GM23338 (cell line): ENCODE data around the gene PPID.

ENCODE experiments used
- EZH2 ChIP-seq: fragments of 200-600 bp; sonication (generic); IDR thresholded peaks from one replicate; pipeline ENCODE4 v1.8.0; 2017; ENCODE audit warnings: antibody characterized with exemption, mild to moderate bottlenecking, low read depth; ENCODE audit not compliant: unreplicated experiment
- JUNB ChIP-seq: IDR thresholded peaks from one replicate; pipeline ENCODE4 v1.6.1; 2016; ENCODE audit warnings: antibody characterized with exemption; ENCODE audit not compliant: unreplicated experiment
- ZNF114 ChIP-seq: fragments of 250-450 bp; sonication (Bioruptor Pico); IDR thresholded peaks from 2 replicates; pipeline ENCODE4 v1.5.0; 2020; ENCODE audit warnings: mild to moderate bottlenecking, moderate library complexity
- TF ChIP-seq, protein P1 (sequence below), 2 experiments: fragments of 200-600 bp in 1 of 2; sonication (generic) in 1 of 2; conservative IDR thresholded peaks; 2 replicates each; pipeline versions ENCODE4 v1.5.1 to v1.6.1; 2016 to 2017; ENCODE audit warnings: antibody characterized with exemption in 2 of 2, low read depth in 2 of 2, mild to moderate bottlenecking in 2 of 2, moderate library complexity in 1 of 2
- TF ChIP-seq, protein P2 (sequence below): IDR thresholded peaks from one replicate; pipeline ENCODE4 v1.6.1; 2018; ENCODE audit warnings: antibody characterized with exemption; ENCODE audit not compliant: unreplicated experiment

DNA sequence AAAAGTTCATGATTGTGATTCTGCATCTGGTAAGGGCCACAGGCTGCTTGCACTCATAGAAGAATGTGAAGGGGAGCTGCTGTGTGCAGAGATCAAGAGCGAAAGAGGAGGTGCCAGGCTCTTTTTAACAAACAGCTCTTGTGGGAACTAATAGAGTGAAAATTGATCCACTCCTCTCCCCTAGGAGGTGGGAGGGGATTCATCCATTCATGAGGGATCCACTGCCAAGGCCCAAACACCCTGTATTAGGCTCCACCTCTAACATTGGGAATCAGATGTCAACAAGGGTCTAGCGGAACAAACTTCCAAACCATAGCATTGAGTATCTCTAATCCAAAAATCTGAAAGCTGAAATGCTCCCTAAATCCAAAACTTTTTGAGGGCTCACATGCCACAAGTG lies 16.4 kb upstream of the PPID start:
- TF ChIP-seq EZH2, result no peak
- TF ChIP-seq, protein P1, sequence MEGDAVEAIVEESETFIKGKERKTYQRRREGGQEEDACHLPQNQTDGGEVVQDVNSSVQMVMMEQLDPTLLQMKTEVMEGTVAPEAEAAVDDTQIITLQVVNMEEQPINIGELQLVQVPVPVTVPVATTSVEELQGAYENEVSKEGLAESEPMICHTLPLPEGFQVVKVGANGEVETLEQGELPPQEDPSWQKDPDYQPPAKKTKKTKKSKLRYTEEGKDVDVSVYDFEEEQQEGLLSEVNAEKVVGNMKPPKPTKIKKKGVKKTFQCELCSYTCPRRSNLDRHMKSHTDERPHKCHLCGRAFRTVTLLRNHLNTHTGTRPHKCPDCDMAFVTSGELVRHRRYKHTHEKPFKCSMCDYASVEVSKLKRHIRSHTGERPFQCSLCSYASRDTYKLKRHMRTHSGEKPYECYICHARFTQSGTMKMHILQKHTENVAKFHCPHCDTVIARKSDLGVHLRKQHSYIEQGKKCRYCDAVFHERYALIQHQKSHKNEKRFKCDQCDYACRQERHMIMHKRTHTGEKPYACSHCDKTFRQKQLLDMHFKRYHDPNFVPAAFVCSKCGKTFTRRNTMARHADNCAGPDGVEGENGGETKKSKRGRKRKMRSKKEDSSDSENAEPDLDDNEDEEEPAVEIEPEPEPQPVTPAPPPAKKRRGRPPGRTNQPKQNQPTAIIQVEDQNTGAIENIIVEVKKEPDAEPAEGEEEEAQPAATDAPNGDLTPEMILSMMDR (conservative IDR thresholded peaks at IDR 0.05; ENCODE audit: low read depth in 2 of 2), result no peak
- TF ChIP-seq JUNB, result no peak
- TF ChIP-seq, protein P2, sequence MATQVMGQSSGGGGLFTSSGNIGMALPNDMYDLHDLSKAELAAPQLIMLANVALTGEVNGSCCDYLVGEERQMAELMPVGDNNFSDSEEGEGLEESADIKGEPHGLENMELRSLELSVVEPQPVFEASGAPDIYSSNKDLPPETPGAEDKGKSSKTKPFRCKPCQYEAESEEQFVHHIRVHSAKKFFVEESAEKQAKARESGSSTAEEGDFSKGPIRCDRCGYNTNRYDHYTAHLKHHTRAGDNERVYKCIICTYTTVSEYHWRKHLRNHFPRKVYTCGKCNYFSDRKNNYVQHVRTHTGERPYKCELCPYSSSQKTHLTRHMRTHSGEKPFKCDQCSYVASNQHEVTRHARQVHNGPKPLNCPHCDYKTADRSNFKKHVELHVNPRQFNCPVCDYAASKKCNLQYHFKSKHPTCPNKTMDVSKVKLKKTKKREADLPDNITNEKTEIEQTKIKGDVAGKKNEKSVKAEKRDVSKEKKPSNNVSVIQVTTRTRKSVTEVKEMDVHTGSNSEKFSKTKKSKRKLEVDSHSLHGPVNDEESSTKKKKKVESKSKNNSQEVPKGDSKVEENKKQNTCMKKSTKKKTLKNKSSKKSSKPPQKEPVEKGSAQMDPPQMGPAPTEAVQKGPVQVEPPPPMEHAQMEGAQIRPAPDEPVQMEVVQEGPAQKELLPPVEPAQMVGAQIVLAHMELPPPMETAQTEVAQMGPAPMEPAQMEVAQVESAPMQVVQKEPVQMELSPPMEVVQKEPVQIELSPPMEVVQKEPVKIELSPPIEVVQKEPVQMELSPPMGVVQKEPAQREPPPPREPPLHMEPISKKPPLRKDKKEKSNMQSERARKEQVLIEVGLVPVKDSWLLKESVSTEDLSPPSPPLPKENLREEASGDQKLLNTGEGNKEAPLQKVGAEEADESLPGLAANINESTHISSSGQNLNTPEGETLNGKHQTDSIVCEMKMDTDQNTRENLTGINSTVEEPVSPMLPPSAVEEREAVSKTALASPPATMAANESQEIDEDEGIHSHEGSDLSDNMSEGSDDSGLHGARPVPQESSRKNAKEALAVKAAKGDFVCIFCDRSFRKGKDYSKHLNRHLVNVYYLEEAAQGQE, result no peak
- TF ChIP-seq ZNF114 (CRISPR knock-in tag), result no peak
